TTC549 (cell line): ENCODE results near the gene ADGRB3.
"Not testable (repeated sequence)": the region's sequence is repeated elsewhere in the genome, so short reads cannot be mapped to it uniquely, and the experiment has no call there.

ENCODE experiments used
- FAIRE-seq: peaks from 2 replicates; lab custom pipeline; 2012; peaks lifted over from hg19 to GRCh38; lab: Jason Lieb, UNC

ADGRB3 gene

DNA sequence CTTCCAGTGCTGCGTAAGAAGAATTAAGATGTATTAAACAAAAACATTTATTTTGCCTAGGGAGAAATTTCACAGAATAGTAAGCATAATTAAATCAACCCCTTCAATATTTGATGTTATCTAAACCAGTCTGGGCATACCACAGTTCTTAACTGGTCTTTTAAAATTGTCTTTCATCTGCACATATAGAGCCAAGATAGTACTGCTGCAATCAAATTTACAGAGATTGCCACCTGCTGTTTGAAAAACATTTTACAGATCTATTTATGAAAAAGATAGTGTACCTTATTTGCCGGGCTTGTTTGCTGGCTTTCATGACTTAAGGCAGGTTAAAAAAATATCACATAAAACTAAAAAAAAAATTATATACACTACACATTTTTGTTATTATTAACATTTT is 323.2 kb downstream of the ADGRB3 start:
- no peak for FAIRE-seq

DNA sequence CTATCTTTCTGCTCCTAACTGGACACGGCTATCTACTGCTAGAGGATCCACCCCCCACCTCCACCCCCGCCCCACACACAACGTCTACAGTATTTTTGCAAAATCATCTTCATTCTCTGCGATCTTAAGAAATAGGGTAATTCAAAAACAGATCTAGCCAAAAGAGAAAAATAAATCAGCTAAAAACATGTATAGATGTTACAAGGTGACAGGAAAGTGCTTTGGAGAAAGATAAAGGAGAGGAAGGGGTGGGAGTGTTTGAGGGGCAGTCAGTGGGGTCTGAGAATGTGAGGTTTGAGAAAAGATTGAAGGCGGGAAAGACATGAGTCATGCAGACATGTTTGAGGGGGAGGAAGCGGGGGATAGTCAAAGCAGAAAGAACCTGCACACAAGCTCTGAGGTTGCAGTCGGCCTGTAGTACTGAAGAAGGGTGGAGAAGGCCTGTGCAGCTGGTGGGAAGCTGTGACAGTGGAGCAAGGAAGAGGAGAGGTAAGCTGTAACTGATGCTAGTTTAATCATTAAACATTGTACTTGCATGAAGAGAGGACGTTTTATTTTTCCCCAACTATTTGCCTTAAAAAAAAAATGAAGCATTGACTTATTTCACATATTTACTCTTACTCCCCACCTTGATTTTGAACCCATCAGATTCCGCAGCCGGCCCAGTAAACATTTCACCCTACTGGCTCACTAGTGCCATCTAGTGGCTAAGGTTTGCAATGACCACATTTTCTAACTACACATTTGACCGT is 332.6 kb downstream of the ADGRB3 start:
- FAIRE-seq: peak; percentile 22

DNA sequence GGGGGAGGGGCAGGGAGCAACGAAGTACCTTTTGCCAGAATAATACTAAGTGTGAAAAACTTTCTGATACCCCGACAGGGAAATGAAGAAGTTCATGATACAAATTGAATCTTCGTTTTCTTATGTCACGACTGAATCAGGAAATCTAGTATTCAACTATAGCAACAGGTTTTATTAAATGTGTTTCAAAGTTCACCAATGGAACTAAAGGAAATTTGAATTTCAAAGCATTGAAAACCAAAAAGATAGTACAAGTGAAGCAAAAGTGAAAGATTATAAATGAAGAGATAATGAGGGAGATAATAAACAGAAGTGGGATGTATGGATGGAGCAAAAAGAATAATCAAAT is 333.2 kb downstream of the ADGRB3 start:
- FAIRE-seq: no peak

DNA sequence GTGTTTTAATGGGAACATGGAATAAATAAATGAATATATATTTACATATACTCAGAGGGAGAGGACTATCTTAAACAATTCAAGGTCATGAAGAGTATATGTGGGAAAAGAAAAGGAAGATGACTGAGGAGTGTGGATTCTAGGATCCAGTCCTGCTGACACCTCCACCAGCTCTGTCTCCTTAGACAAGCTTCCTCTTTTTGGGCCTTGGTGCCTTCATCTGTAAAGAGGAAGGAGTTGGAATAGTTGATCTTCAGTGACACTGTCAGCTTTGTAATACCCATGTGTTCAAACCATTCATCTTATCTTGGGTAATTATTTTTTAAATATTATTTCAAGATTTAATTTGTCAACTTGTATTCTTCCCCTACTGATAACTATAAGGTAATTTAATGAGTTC is 338.0 kb downstream of the ADGRB3 start:
- no peak for FAIRE-seq

DNA sequence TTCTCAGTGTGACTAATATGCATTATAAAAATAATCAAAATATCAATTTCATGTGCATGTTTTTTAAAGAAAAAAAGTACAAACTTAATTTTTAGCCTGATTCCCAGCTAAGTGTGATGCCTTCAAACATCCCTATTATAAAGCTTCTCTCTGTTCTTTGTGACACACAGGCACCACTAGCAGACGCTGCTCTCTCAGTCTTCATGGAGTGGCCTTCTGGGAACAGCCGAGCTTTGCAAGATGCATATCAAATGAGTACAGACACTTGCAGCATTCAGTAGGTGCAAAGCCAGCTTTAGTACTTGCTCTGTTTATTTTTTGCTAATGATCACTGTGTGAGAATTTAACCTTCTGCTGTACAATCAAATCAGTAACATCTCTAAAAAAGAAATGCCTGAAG is 340.0 kb downstream of the ADGRB3 start:
- FAIRE-seq: no peak

DNA sequence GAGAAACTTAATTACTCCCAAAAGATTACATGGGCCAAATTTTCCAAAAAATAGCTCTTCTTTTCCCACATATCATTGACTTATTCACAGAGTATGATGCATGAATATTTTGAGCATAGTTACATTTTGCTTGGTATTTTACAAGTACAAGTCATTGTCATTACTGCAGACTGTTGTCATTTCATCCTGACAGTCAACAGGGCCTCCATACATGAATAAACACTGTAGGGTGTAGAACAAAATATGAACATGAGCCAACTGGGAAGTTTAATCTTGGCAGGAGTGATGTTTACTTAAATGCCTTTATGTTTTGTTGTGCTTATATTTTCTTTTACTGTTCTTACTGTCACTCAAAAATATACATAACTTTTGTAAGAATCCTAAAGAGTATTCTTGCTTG is 340.7 kb downstream of the ADGRB3 start:
- FAIRE-seq: no peak

DNA sequence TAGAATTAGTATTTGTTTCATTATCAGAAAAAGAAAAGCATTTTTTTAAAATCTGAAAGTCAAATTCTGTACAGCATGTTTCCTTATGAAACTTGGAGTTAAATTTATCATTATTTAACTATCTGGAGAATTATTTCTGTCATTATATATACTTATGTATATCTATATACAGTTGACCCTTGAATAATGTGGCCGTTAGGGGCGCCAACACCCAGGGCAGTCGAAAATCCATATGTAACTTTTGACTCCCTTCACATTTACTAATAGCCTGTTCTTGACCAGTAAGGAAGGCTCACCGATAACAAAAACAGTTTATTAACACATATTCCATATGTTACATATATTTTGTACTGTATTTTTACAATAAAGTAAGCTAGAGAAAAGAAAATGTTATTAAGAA is 341.2 kb downstream of the ADGRB3 start:
- no peak for FAIRE-seq

DNA sequence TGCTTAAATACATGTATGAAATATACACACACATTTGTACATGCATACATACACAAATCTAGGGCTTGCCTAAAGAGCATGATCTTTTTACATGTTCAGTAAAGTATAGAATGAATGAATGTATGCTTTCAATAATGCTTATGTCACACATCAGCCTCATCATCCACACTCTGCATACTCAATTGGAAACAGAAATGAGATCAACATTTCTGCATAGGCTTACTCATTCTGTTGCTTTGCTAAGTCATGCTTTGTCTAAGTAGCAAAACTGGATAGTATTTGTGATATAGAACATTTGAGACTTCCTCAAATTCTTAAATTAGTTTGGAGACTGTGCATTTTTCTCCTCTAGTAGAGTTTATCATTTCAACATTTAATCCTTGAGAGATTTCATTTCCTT is 343.3 kb downstream of the ADGRB3 start:
- FAIRE-seq: no peak

DNA sequence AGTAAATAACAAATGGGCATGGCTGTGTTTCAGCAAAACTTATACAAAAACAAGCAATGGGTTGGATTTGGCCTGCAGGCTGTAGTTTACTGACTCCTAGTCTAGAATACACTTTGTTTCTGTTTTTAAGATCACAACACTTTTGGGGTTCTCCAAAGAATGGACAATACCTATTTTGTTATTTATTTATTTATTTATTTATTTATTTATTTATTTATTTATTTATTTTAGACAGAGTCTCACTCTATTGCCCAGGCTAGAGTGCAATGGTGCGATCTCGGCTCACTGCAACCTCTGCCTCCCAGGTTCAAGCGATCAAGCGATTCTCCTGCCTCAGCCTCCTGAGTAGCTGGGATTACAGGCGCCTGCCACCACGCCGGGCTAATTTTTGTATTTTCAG is 346.6 kb downstream of the ADGRB3 start:
- not testable (repeated sequence) for FAIRE-seq

DNA sequence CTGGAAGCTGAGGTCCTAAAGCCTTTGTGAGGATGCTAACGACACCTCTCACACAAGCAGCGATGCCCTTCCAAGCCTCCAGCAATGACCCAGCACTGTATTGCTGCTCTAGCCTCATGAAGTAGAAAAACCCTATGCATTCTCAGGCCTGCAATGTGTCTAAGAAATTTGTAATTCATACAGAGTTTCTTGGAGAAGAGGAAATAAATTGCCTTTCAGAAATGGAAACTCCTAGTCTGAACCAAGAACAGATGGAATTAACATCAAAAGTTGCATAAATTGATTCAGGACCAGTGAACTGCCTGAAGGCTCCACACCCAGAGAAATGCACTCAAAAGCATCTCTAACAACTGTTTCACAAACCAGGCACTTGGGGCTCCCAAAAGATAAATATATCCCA is 353.6 kb downstream of the ADGRB3 start:
- no peak for FAIRE-seq

DNA sequence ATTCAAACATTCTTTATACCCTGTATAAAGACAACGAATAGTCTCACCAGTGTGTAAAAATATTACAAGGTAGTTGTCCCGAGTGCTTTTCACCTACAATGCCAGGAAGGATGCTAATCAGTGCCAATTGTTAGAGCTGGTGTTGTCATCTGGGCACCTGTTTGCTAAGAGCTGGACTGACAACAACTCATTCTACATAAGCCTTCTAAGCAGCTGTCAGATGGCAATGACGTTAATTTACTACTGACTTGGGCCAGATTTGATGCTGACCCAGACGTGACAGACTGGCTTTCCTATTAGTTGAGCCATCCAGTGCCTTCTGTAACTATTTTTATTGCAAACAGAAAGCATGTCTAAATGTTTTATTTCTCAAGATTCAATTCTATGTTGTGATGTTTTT is 355.2 kb downstream of the ADGRB3 start:
- FAIRE-seq: no peak

DNA sequence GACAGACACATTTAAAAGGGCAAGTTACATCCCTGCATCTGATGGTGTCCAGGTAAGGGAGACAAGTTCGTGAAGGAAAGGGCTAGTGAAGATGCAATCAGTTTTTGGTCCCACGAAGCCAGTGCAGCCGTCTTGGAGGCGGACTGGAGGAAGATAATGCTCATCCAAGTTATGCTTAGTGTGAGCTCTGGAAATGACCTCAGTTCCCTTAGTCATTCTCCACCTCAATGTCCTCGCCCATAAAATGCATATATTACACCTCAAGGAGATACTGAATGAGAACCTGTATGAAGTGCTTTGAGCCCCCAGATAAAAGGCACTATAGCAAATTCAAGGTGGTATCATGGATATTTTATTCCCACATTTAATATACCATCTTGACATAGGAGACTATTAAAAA is 358.8 kb downstream of the ADGRB3 start:
- no peak for FAIRE-seq

DNA sequence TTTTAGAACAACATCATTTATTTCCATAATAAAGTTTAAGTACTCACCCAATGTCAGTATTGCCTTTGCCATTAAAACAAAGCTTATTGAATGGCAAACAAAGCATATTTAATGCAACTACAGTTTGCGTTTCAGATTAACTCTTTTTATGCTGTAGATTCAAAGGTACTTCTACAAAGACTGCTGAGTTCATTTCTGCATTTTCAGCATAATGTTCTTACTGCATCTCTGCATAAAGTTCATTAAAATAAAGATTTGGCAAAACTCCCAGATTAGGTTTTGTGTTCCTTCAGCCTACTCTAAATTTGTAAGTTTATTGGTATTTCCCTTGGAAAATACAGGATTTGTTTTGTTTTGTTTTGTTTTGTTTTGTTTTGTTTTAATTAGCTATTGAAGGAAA is 359.4 kb downstream of the ADGRB3 start:
- FAIRE-seq: no peak

DNA sequence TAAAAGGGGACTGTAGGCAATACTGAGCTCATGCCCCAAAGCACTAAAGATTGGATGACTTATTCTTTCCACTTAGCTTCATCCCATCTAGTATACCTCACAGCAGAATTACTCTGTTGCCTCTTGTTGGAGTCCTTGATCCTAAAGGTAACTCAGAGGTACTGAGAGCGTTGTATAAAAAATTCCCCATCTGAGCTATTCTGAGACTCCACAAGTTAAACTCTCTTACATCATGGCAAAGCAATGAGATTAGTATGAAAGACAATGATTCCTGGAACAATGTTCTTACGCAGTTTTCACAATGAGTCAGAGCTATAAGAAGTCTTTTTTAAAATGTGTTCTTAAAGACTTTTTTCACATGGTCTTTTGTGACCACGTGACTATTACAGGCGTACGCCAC is 370.1 kb downstream of the ADGRB3 start:
- FAIRE-seq: no peak

DNA sequence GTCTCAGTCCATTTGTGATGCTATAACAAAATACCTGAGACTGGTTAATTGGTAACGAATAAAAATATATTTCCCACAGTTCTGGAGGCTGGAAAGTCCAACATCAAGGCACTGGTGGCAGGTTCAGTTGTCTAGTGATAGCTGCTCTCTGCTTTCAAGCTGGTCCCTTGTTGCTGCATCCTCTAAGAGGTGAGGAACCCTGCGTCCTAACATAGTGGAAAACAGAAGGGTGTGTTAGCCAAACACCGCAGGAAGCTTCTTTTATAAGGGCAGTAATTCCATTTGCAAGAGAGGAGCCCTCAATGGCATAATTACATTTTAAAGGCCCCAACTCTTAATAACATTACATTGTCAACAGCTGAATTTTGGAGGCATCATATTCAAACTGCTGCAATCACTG is 372.7 kb downstream of the ADGRB3 start:
- FAIRE-seq: no peak

DNA sequence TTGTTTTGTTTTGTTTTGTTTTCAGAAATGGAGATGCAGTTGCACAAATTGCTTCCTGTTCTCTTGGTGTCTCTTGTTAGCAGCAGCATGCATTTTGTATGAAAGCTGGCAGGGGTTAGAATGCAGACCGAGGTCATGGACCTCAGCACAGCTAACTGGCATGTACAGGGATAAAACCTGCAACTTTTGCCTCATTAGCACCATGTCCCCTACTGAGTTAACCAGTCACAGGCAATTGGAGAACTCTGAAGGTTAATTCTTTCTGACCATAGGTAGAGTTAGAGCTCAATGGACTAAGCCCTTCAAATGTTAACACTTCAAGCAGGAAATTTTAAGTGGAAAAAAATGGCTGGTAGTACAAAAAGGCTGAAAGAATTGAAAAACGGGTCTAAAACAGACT is 377.1 kb downstream of the ADGRB3 start:
- FAIRE-seq: no peak

DNA sequence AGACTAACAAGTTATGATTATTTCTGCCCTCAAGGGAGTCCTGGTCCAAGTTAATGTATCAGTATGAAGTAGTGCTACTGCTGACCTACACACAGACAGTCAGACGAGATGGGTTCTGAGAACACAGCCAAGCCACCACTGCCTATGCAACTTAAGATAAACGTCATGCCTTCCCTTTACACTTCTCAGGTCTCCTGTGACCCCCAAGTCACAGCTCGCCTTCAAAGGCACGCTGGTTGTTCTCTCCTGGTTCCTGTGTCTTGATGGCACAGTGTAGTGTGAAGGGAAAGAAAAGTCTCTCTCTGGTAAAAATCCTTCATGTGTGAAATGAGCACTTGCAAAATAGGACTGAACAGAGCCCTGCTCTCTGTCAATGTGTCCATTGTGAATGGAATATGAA is 377.8 kb downstream of the ADGRB3 start:
- no peak for FAIRE-seq

DNA sequence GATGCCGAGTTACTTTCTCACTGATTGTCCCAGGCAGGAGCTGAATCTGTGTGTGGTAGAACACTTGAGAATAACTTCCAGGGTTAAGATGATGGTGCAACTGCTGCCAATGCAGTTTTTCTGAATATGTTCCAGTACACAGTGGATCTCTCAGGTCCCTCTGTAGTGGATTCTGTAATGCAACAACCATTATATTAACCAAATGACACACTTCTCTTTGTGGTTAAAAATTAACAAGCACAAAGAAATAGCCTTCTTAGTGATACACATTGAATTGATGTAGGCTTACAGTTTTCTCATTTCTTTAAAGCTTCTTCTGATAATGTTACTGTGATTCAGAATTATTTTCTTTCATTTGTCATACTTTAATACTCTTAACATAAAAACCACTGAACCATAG is 383.8 kb downstream of the ADGRB3 start:
- FAIRE-seq: no peak

DNA sequence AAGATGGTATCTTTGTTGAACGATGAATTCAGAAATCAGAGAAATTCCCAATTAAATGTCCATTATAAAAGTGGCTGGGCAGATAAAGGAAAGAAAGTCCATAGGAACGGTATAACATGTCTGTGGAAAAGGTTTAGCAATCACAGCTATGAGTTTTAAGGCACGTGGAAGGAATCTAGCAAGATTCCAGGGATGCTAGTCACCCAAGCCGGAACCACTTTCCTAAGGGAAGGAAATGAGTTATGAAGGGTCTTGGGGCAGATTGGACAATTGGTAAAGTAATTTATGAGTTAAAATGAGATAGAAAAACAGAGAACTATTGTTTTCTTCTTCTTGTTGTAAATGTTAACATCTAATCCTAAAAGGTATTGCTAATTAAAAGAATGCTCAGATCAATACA is 384.8 kb downstream of the ADGRB3 start:
- no peak for FAIRE-seq

DNA sequence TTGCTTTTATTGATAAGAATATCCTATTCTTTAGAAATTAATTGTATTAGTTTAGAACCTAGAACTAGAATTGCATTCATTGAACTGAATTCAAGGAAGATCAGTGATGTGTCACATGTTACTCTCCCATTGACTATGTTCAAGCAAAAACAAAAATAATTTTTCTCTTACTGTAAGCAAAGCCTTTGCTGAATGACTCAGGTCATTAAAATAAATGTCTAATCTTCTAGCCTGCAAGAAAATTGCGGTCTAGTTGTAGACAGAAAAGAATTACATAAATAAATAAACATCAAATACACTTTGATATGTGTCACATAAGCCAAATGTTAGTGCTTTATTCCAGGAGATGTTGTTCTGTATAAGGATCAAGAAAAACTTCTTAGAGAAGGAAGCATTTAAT is 387.9 kb downstream of the ADGRB3 start:
- no peak for FAIRE-seq

DNA sequence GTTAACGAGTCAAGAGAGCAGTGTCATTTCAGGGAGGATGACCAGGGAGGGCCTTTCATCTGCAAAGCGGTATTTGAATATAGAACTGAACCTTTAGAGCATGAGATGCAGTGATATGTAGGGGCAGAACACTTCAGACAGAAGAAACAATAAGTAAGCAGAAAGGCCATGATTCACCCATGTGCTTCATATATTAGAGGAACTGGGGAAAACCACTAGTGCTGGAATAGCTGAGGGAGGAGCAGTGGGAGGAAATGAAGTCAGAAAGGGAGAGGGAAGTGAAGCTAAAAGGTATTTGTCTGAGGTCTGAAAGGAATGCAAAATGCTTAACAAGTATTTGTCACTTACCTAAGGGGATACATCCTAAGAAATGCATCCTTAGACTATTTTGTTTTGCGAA is 391.2 kb downstream of the ADGRB3 start:
- FAIRE-seq: no peak

DNA sequence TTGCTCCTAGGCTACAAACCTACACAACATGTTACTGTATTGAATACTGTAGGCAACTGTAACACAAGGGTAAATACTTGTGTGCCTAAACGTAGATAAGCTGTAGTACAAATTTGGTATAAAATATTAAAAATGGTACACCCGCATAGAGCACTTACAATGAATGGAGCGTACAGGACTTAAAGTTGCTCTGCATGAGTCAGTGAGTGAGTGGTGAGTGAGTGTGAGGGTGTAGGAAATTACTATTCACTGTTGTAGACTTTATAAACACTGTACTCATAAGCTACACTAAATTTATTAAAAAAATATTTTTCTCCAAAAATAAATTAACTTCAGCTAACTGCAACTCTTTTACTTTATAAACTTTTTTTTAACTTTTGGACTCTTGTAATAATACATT is 391.6 kb downstream of the ADGRB3 start:
- FAIRE-seq: no peak

DNA sequence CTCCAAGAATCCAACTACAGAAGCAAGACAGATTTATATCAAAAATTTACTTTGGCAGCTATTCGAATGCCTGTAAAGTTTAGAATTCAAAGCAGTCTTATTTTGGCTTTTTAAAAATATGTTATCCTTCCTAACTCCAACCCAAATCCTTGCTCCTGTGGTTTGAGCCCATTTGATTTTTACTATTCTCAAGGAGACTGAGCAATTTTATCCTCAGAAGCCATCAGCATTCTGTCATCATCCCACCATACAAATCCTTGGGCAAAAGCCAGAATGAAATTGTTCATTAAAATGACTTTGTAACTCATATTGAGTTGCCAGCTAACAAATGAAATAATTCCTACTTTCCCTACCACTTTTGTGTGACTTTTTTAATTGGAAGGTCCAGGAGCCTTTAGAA is 392.8 kb downstream of the ADGRB3 start:
- no peak for FAIRE-seq

DNA sequence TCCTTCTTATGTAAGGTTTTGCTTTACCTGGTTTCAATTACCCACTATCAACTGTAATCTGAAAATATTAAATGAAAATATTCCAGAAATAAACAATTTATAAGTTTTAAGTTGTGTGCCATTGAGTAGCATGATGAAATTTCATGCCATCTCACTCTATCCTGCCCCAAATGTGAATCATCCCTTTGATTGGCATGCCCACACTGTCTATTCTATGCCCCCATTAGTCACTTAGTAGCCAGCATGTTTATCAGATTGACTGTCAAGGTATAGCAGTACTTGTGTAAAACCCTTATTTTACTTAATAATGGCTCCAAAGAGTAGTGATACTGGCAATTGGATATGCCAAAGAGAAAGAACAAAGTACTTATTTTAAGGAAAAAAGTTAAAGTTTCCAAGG is 403.8 kb downstream of the ADGRB3 start:
- FAIRE-seq: no peak

DNA sequence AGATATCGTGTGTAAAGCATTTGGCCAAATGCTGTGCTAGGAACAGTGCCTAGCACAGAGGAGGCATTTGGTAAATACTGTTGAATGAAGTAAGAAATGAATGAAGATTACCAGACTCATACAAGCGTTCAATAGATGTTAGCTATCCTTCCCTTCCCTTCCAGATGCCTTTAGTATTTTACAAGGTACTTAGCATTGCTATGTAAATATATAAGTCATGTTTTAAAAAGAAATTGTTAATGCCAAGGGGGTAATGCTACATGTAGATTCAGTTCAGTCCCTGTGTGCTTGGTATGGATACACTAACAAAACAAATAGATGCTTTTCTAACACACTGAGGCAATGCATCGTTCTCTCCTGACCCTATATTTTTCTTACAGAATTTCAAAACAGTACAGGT is 407.2 kb downstream of the ADGRB3 start:
- no peak for FAIRE-seq
